ENCODE data around the gene PITX1.

GRCh38 chr5:135069016-135069770 is 35.2 kb upstream of the PITX1 start:
- TF ChIP-seq POLR2AphosphoS5 (IDR thresholded peaks at IDR 0.05; ENCODE audit: low read depth, low read length) = no peak
- no peak for TF ChIP-seq REST (IDR thresholded peaks at IDR 0.05; ENCODE audit: insufficient read depth in 1 of 2, low read depth in 2 of 2, low read length in 2 of 2)
- TF ChIP-seq SIN3A (IDR thresholded peaks at IDR 0.05; ENCODE audit: borderline replicate concordance, insufficient read depth, low read length) = no peak
- no peak for TF ChIP-seq TAF1 (IDR thresholded peaks at IDR 0.05; ENCODE audit: borderline replicate concordance, insufficient read depth, low read length)
- TF ChIP-seq FOXP2 (optimal IDR thresholded peaks at IDR 0.05; ENCODE audit: borderline replicate concordance, extremely low read depth, extremely low read length, insufficient read depth) = no peak

All from PFSK-1 (cell line).